ENCODE measurements around the gene ZNF3. TPM values are rescaled to one million over a fixed set of nuclear protein-coding genes. Genes with fewer than 3 reads are reported as not detected.

The ZNF3 gene
- 12.5 and 17.8 TPM in 2 replicates for total RNA-seq

GRCh38 chr7:100081535-100082102 is at the start of gene ZNF3:
Gene ZNF3, minus strand, starts transcription at chr7:100081723. Its CDS starts 4,366 bp downstream, at chr7:100077357.

GRCh38 chr7:100126931-100127865 is 45.7 kb upstream of the ZNF3 start, which contains the start of gene MBLAC1:
Gene MBLAC1, plus strand, starts transcription at chr7:100126967. Its CDS starts 429 bp downstream, at chr7:100127396.

GRCh38 chr7:100119072-100119969 is 37.8 kb upstream of the ZNF3 start, which contains the start of the genes CNPY4 and TAF6:
Gene CNPY4, plus strand, starts transcription at chr7:100119634. Its CDS starts 111 bp downstream, at chr7:100119745.
Gene TAF6, minus strand, starts transcription at chr7:100119358. Its CDS starts 5,149 bp downstream, at chr7:100114209.

GRCh38 chr7:100101016-100101862 is 19.7 kb upstream of the ZNF3 start, which contains the start of the genes AP4M1 and MCM7:
Gene AP4M1, plus strand, starts transcription at chr7:100101643. Its CDS starts 72 bp downstream, at chr7:100101715.
Gene MCM7, minus strand, starts transcription at chr7:100101397. Its CDS starts 103 bp downstream, at chr7:100101294.

DNA sequence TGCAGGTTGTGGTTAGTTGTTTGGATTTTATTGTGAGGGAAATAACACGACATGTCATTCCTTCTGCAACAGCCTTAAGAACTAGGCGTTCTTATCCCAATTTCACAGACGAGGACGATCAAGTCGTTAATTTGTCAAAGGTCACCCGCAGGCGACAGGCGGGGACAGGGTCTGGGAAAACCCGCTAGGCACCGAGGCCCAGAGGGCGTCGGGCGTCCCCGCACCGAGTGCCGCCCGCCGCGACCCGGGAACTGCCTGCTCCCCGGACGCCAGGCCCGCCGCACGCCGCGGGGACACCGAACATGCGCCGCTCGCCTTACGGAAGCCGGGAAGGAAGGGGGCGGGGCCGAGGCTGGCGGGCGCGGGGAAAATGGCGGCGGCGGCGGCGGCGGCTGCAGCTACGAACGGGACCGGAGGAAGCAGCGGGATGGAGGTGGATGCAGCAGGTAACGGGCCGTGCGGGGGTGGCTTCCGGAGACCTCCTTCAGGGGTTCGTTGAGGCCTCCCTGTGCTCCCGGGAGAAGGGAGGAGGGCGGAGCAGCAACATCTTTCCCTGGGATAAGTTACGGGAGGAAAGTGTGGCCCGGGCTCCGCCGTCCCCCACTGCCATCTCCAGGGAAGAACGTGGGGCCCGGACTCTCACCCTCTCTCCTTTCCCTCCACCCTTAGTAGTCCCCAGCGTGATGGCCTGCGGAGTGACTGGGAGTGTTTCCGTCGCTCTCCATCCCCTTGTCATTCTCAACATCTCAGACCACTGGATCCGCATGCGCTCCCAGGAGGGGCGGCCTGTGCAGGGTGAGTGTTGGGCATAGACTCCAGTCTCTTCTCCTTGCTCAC is 7.3 kb upstream of the ZNF3 start, which contains the start of gene COPS6:
Gene COPS6 (plus strand): TSS at position 349 of the 837 bp plus-strand sequence. CDS start 22 bp downstream, at position 371.

GRCh38 chr7:100049441-100050291 is 31.9 kb downstream of the ZNF3 start, which contains the start of gene ZSCAN21:
Gene ZSCAN21, plus strand, starts transcription at chr7:100049774. Its CDS starts 7,233 bp downstream, at chr7:100057007.

Other genes starting within 250 kb of the ZNF3 start
- 0.16 TPM in 1 of 2 replicates, not detected in the other for gene OR2AE1, start 204.7 kb downstream of the ZNF3 start, total RNA-seq
- 26.5 and 30.5 TPM in 2 replicates for gene TRIM4, start 162.2 kb downstream of the ZNF3 start, total RNA-seq
- not detected in 2 replicates for gene GJC3, start 152.1 kb downstream of the ZNF3 start, total RNA-seq
- not detected in 2 replicates for gene AZGP1, start 105.7 kb downstream of the ZNF3 start, total RNA-seq
- 17.1 and 20.3 TPM in 2 replicates for gene ZKSCAN1, start 66.1 kb downstream of the ZNF3 start, total RNA-seq
- 7.2 and 10.5 TPM in 2 replicates for gene ZSCAN21, start 31.9 kb downstream of the ZNF3 start, total RNA-seq
- gene COPS6, start 7.2 kb upstream of the ZNF3 start, total RNA-seq, result 45.8 and 57.2 TPM in 2 replicates
- gene MCM7, start 19.7 kb upstream of the ZNF3 start, total RNA-seq, result 26.2 and 34.8 TPM in 2 replicates
- 11.7 and 23.0 TPM in 2 replicates for gene AP4M1, start 19.9 kb upstream of the ZNF3 start, total RNA-seq
- 51.4 and 58.5 TPM in 2 replicates for gene TAF6, start 37.6 kb upstream of the ZNF3 start, total RNA-seq
- gene CNPY4, start 37.9 kb upstream of the ZNF3 start, total RNA-seq, result 22.0 and 22.9 TPM in 2 replicates
- 3.4 and 5.4 TPM in 2 replicates for gene MBLAC1, start 45.2 kb upstream of the ZNF3 start, total RNA-seq
- 136 and 155 TPM in 2 replicates for gene LAMTOR4, start 67.2 kb upstream of the ZNF3 start, total RNA-seq
- 7.3 and 10.5 TPM in 2 replicates for gene TRAPPC14, start 77.0 kb upstream of the ZNF3 start, total RNA-seq
- 3.8 and 4.5 TPM in 2 replicates for gene GAL3ST4, start 86.9 kb upstream of the ZNF3 start, total RNA-seq
- gene GPC2, start 95.7 kb upstream of the ZNF3 start, total RNA-seq, result 5.6 TPM in 1 of 2 replicates, not detected in the other
- gene STAG3, start 96.2 kb upstream of the ZNF3 start, total RNA-seq, result 0.16 and 1.8 TPM in 2 replicates
- gene PVRIG, start 138.2 kb upstream of the ZNF3 start, total RNA-seq, result not detected in 2 replicates
- gene SPDYE3, start 226.0 kb upstream of the ZNF3 start, total RNA-seq, result not detected in 2 replicates

Measured in cardiac atrium fibroblast (primary cell).